ENCODE results near the gene PTPRN2.

PTPRN2 gene

DNA sequence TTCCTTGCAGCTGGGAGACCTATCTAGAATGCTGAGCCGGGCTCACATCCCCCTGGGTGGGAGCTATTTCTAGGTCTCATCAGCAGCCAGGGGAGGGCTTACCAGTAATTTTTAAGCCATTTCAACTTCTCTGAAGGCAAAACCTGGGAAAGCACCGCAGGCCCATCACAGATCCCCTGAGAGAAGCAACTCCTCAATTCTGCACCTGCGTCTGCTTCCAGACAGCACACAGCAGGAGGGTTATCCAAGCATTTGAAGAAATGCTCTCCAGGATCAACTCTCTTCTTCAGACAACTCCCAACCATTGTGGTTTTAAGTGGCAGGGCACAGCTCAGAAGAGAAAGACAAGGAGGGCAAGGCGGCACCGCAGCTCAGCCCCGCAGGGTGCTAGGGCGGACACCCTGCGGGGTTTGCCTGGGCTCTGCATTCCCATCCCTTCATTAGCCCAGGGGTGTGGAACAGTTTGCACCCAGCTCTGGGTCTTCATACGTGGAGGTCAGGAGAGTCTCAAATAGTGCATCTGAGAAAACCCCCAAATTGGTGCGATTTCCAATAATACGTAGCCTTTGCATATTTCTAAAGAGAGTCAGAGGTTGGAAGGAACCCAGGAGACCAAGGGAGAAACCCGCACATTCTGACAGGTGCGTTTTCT is 632.1 kb downstream of the PTPRN2 start:
- FAIRE-seq (no peak), DNase-seq (ENCODE audit: insufficient read length, low spot score) (no peak)
- TF ChIP-seq, protein P1, sequence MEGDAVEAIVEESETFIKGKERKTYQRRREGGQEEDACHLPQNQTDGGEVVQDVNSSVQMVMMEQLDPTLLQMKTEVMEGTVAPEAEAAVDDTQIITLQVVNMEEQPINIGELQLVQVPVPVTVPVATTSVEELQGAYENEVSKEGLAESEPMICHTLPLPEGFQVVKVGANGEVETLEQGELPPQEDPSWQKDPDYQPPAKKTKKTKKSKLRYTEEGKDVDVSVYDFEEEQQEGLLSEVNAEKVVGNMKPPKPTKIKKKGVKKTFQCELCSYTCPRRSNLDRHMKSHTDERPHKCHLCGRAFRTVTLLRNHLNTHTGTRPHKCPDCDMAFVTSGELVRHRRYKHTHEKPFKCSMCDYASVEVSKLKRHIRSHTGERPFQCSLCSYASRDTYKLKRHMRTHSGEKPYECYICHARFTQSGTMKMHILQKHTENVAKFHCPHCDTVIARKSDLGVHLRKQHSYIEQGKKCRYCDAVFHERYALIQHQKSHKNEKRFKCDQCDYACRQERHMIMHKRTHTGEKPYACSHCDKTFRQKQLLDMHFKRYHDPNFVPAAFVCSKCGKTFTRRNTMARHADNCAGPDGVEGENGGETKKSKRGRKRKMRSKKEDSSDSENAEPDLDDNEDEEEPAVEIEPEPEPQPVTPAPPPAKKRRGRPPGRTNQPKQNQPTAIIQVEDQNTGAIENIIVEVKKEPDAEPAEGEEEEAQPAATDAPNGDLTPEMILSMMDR (IDR thresholded peaks at IDR 0.05; ENCODE audit: insufficient read depth, missing control alignments): no peak

DNA sequence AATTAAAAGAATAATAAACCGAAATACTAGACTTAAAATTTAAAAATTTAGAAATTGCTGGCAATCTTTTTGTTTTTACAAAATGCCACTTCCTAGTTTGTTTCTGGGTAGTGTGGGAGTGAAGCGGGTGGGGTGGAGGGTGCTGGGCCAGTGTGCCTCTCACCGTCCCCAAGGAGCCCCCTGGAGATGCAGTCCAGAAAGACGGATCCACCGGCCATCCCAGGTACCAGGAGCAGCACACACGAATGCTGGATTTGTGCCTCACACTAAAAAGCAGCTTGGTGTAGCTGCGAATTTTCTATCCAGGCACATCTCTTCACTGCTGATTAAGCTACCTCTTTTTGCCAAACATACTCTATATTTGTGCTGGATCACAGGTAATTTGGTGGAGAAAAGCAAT is 632.7 kb downstream of the PTPRN2 start:
- TF ChIP-seq, protein P1 (IDR thresholded peaks at IDR 0.05; ENCODE audit: insufficient read depth, missing control alignments): no peak
- no peak for FAIRE-seq
- no peak for DNase-seq (ENCODE audit: insufficient read length, low spot score)

DNA sequence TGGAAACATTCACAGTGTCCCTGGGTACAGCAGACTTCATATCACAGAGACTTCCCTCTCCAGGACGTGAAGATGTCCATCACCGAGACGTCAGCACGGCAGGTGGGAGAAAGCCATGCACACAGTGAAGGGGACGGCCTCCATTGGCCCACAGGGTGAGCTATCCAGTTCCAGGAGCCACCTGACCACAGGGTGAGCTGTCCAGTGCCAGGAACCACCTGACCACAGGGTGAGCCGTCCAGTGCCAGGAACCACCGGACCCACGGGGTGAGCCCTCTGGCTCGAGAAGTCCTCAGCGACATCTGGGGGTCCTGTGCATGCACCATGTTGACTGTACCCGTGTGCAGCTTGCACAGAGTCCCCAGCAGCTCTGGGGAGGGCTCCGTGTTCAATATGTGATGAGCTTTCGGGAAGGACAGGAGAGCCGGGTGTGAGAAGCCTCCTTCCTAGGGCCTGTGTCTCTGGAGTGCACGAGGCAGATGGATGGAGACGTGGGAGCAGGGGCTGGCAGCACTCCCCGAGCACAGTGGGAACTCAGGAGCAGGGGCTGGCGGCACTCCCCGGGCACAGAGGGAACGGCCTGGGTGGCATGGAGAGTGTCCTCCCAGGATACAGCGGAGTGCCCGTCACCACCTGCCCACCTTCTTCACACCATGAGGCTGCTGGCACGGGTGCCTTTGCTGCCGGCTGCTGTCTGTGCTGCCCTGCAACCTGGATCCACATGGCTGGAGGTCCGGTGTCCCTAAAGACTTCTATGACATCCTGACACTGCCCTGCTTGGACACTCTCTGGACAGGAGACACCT is 634.6 kb downstream of the PTPRN2 start:
- DNase-seq (ENCODE audit: insufficient read length, low spot score): no peak
- no peak for FAIRE-seq
- TF ChIP-seq, protein P1 (IDR thresholded peaks at IDR 0.05; ENCODE audit: insufficient read depth, missing control alignments): no peak

DNA sequence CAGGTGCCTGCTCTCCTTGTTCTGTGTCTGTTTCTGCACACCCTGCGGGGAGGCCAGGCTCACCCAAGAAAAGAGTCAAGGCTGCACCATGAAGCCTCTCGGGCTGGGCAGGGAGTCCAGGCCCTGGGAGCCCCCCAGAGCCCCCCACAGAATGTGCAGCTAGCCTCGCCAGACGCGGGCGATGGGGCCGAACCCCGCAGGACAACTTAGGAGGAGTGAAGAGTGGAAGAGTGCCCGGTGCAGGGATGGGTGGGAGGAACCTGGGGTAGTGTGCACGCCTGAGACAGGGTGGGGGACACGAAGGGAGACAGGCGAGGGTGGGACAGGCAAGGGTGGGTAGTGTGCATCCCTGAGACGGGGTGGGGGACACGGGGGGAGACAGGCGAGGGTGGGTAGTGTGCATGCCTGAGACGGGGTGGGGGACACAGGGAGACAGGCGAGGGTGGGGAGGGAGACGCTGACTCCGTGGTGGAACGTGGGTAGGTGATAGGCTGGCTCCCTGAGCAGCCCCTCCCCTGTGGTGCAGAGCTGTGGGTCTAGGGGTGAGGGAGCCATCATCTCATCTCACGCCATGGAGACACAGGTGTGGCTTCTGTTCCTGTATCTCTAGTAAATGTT is 635.5 kb downstream of the PTPRN2 start:
- TF ChIP-seq, protein P1 (IDR thresholded peaks at IDR 0.05; ENCODE audit: insufficient read depth, missing control alignments): no peak
- FAIRE-seq (no peak), DNase-seq (ENCODE audit: insufficient read length, low spot score) (no peak)

- FAIRE-seq (no peak), DNase-seq (ENCODE audit: insufficient read length, low spot score) (no peak)
- TF ChIP-seq, protein P1 (IDR thresholded peaks at IDR 0.05; ENCODE audit: insufficient read depth, missing control alignments): no peak
Observed at GRCh38 chr7:157951300-157952049, 636.1 kb downstream of the PTPRN2 start.

- FAIRE-seq: no peak
- TF ChIP-seq, protein P1 (IDR thresholded peaks at IDR 0.05; ENCODE audit: insufficient read depth, missing control alignments): no peak
- DNase-seq (ENCODE audit: insufficient read length, low spot score): no peak
Observed at GRCh38 chr7:157949711-157950110, 637.9 kb downstream of the PTPRN2 start.
